GM12873 (cell line): ENCODE measurements around the gene KCND3.

Source experiments
- CTCF ChIP-seq: IDR thresholded peaks from 2 replicates; pipeline ENCODE4 v1.5.1; 2012; ENCODE audit warnings: low read depth, mild to moderate bottlenecking, moderate library complexity, low read length, control low read depth; ENCODE audit not compliant: insufficient read depth; ENCODE audit errors: missing control alignments

The KCND3 gene

GRCh38 chr1:111959436-111959835, 30.0 kb downstream of the KCND3 start:
- TF ChIP-seq CTCF = peak; percentile 17

- no peak for TF ChIP-seq CTCF
Observed at GRCh38 chr1:111958851-111959250, 30.6 kb downstream of the KCND3 start.

- TF ChIP-seq CTCF = no peak
Observed at GRCh38 chr1:111958075-111958474, 31.4 kb downstream of the KCND3 start.

- no peak for TF ChIP-seq CTCF
Observed at GRCh38 chr1:111956155-111956771, 33.2 kb downstream of the KCND3 start.

- TF ChIP-seq CTCF = no peak
Observed at GRCh38 chr1:111955755-111956154, 33.7 kb downstream of the KCND3 start.

GRCh38 chr1:111953797-111954196, 35.7 kb downstream of the KCND3 start:
- TF ChIP-seq CTCF = peak; percentile 2

- TF ChIP-seq CTCF = no peak
Observed at GRCh38 chr1:111952125-111952657, 37.3 kb downstream of the KCND3 start.
